Activated naive CD4-positive, alpha-beta T cell treated with anti-CD3 and anti-CD28 coated beads for 36 hours (primary cell): ENCODE results near the gene PIGV. TPM values are rescaled to one million over a fixed set of nuclear protein-coding genes. Genes with fewer than 3 reads are reported as not detected.

ENCODE experiments used
- CTCF ChIA-PET: fragments of 350-600 bp; sonication (Branson Sonifier 250); formaldehyde crosslinking; loops from one replicate; lab custom pipeline; 2021; ENCODE audit warnings: antibody characterized with exemption; lab: Charles Lee
- DNase-seq: peaks from one replicate; pipeline ENCODE4 v3.0.0-alpha.2; 2020
- H3K27ac Mint-ChIP-seq: one replicate; pipeline ENCODE4 v1.8.0; 2021; ENCODE audit warnings: mild to moderate bottlenecking, mixed read lengths
- H3K27me3 Mint-ChIP-seq: one replicate; pipeline ENCODE4 v1.8.0; 2021; ENCODE audit warnings: low read depth, mixed read lengths
- H3K36me3 Mint-ChIP-seq: one replicate; pipeline ENCODE4 v1.8.0; 2021; ENCODE audit warnings: low read depth, mixed read lengths
- H3K4me1 Mint-ChIP-seq: one replicate; pipeline ENCODE4 v1.8.0; 2021; ENCODE audit warnings: low read depth, mixed read lengths
- H3K4me3 Mint-ChIP-seq: one replicate; pipeline ENCODE4 v1.8.0; 2021; ENCODE audit warnings: mild to moderate bottlenecking, moderate library complexity, mixed read lengths
- H3K9me3 Mint-ChIP-seq: one replicate; pipeline ENCODE4 v1.8.0; 2021; ENCODE audit warnings: mixed read lengths
- intact Hi-C: fragments of 100-400 bp; cut with micrococcal nuclease; formaldehyde crosslinking; loops from one replicate; pipeline ENCODE4 v1.15.1; 2023
- total RNA-seq, 2 experiments: library from RNA; stranded (reverse); gene quantifications; one replicate each; pipeline ENCODE4 v1.2.3, GENCODE V29; 2021

PIGV gene
- total RNA-seq = 10 to 100 TPM; 10.6 to 11.2 TPM

GRCh38 chr1:26787706-26788514 lies at the start of gene PIGV:
PIGV (plus strand) TSS chr1:26787950; CDS start chr1:26790816, 2,866 bp downstream.
- Mint-ChIP-seq H3K27ac (peak within 1 kb of the TSS; percentile 97), H3K4me3 (peak within 1 kb of the TSS; percentile 83), H3K36me3 (peaks cover 12% of the 10 kb centered on the region), H3K9me3 (no peaks in the 10 kb centered on the region), H3K4me1 (peaks cover 58% of the 10 kb centered on the region), H3K27me3 (no peaks in the 10 kb centered on the region)
- CTCF ChIA-PET = interaction anchor here (0.6 to 5.6 kb wide), 24 partner anchors 9 to 288 kb away, joined by 3 to 178 read pairs (median 7); partner anchors contain the start of gene ARID1A
- intact Hi-C loops = loop anchor here (1.0 to 5.0 kb wide), 5 partner anchors 17 to 471 kb away; partner anchors contain the start of genes CD52 and HMGN2
- peak; percentile 87 for DNase-seq

- H3K4me3 Mint-ChIP-seq = peak overlapping the region; percentile 8
- H3K4me1 Mint-ChIP-seq = peaks cover 70% of the 10 kb centered on the region
- H3K27me3 Mint-ChIP-seq = no peaks in the 10 kb centered on the region
- no peaks in the 10 kb centered on the region for H3K9me3 Mint-ChIP-seq
- CTCF ChIA-PET = interaction anchor here (0.5 to 6.9 kb wide), 5 partner anchors 8 to 198 kb away, joined by 3 to 33 read pairs (median 3); partner anchors contain the start of gene PIGV
- H3K27ac Mint-ChIP-seq = peak overlapping the region; percentile 65
- DNase-seq = peak; percentile 49
- intact Hi-C loops = loop anchor here (1.0 kb wide), 1 partner anchor 18 kb away; no protein-coding TSS in a partner anchor
- H3K36me3 Mint-ChIP-seq = peaks cover 36% of the 10 kb centered on the region
These were observed 48.3 kb upstream of the PIGV start for GRCh38 chr1:26739329-26739914.

- no peak overlapping the region for H3K4me3 Mint-ChIP-seq
- no peaks in the 10 kb centered on the region for H3K9me3 Mint-ChIP-seq
- CTCF ChIA-PET = interaction anchor here (0.7 to 6.9 kb wide), 2 partner anchors 36 to 49 kb away, joined by 3 to 33 read pairs; partner anchors contain the start of gene PIGV
- peak overlapping the region; percentile 65 for H3K27ac Mint-ChIP-seq
- DNase-seq = no peak
- H3K27me3 Mint-ChIP-seq = no peaks in the 10 kb centered on the region
- peaks cover 34% of the 10 kb centered on the region for H3K36me3 Mint-ChIP-seq
- intact Hi-C loops = loop anchor here (5.0 kb wide), 1 partner anchor 158 kb away; no protein-coding TSS in a partner anchor
- H3K4me1 Mint-ChIP-seq = peaks cover 73% of the 10 kb centered on the region
These were observed 47.6 kb upstream of the PIGV start for GRCh38 chr1:26740023-26740634.

- Mint-ChIP-seq H3K27me3 (no peaks in the 10 kb centered on the region), H3K27ac (peak overlapping the region; percentile 94), H3K4me1 (peaks cover 73% of the 10 kb centered on the region), H3K36me3 (peaks cover 38% of the 10 kb centered on the region), H3K9me3 (no peaks in the 10 kb centered on the region), H3K4me3 (no peak overlapping the region)
- CTCF ChIA-PET = interaction anchor here (1.5 to 6.9 kb wide), 2 partner anchors 43 to 48 kb away, joined by 6 to 33 read pairs; partner anchors contain the start of gene PIGV
- intact Hi-C loops = loop anchor here (5.0 kb wide), 1 partner anchor 159 kb away; no protein-coding TSS in a partner anchor
- DNase-seq = no peak
These were observed 46.8 kb upstream of the PIGV start for GRCh38 chr1:26740952-26741351.

GRCh38 chr1:26743426-26744059 lies 44.2 kb upstream of the PIGV start:
- Mint-ChIP-seq H3K4me1 (peaks cover 92% of the 10 kb centered on the region), H3K9me3 (no peaks in the 10 kb centered on the region), H3K27me3 (no peaks in the 10 kb centered on the region), H3K36me3 (peaks cover 51% of the 10 kb centered on the region), H3K4me3 (peak overlapping the region; percentile 58), H3K27ac (peak overlapping the region; percentile 94)
- intact Hi-C loops = loop anchor here (1.0 to 5.0 kb wide), 5 partner anchors 20 to 455 kb away; no protein-coding TSS in a partner anchor
- DNase-seq = no peak
- CTCF ChIA-PET = interaction anchor here (0.6 to 6.9 kb wide), 9 partner anchors 10 to 143 kb away, joined by 3 to 33 read pairs (median 5); partner anchors contain the start of gene PIGV

- Mint-ChIP-seq H3K27me3 (no peaks in the 10 kb centered on the region), H3K9me3 (no peaks in the 10 kb centered on the region), H3K4me1 (peaks cover 88% of the 10 kb centered on the region), H3K36me3 (peaks cover 56% of the 10 kb centered on the region), H3K27ac (peak overlapping the region; percentile 94), H3K4me3 (peak overlapping the region; percentile 58)
- intact Hi-C loops = loop anchor here (1.0 to 5.0 kb wide), 5 partner anchors 21 to 456 kb away; no protein-coding TSS in a partner anchor
- CTCF ChIA-PET = interaction anchor here (0.6 to 6.9 kb wide), 12 partner anchors 12 to 302 kb away, joined by 3 to 33 read pairs (median 4); partner anchors contain the start of gene PIGV
- peak; percentile 92 for DNase-seq
These were observed 43.4 kb upstream of the PIGV start for GRCh38 chr1:26744075-26744959.

GRCh38 chr1:26745191-26745590 lies 42.6 kb upstream of the PIGV start:
- H3K27ac Mint-ChIP-seq = peak overlapping the region; percentile 94
- H3K27me3 Mint-ChIP-seq = no peaks in the 10 kb centered on the region
- CTCF ChIA-PET = interaction anchor here (1.0 to 6.9 kb wide), 8 partner anchors 11 to 88 kb away, joined by 3 to 33 read pairs (median 5); partner anchors contain the start of gene PIGV
- H3K4me3 Mint-ChIP-seq = no peak overlapping the region
- H3K36me3 Mint-ChIP-seq = peaks cover 62% of the 10 kb centered on the region
- peaks cover 88% of the 10 kb centered on the region for H3K4me1 Mint-ChIP-seq
- intact Hi-C loops = no loop called here
- H3K9me3 Mint-ChIP-seq = no peaks in the 10 kb centered on the region
- DNase-seq = no peak

GRCh38 chr1:26747048-26747447 lies 40.7 kb upstream of the PIGV start:
- intact Hi-C loops = no loop called here
- Mint-ChIP-seq H3K4me3 (no peak overlapping the region), H3K4me1 (peaks cover 90% of the 10 kb centered on the region), H3K9me3 (no peaks in the 10 kb centered on the region), H3K27ac (no peak overlapping the region), H3K27me3 (no peaks in the 10 kb centered on the region), H3K36me3 (peaks cover 55% of the 10 kb centered on the region)
- CTCF ChIA-PET = interaction anchor here (0.9 to 1.7 kb wide), 4 partner anchors 8 to 145 kb away, joined by 3 to 6 read pairs (median 5); no protein-coding TSS in a partner anchor
- no peak for DNase-seq

- Mint-ChIP-seq H3K9me3 (no peaks in the 10 kb centered on the region), H3K36me3 (peaks cover 57% of the 10 kb centered on the region), H3K27me3 (no peaks in the 10 kb centered on the region), H3K4me1 (peaks cover 90% of the 10 kb centered on the region), H3K27ac (peak overlapping the region; percentile 68), H3K4me3 (no peak overlapping the region)
- intact Hi-C loops = no loop called here
- CTCF ChIA-PET = interaction anchor here (1.7 kb wide), 1 partner anchor 145 kb away, joined by 6 read pairs; no protein-coding TSS in a partner anchor
- DNase-seq = no peak
These were observed 39.4 kb upstream of the PIGV start for GRCh38 chr1:26748351-26748750.

GRCh38 chr1:26749458-26749857 lies 38.3 kb upstream of the PIGV start:
- no peak for DNase-seq
- Mint-ChIP-seq H3K9me3 (no peaks in the 10 kb centered on the region), H3K36me3 (peaks cover 62% of the 10 kb centered on the region), H3K4me3 (no peak overlapping the region), H3K27me3 (no peaks in the 10 kb centered on the region), H3K4me1 (peaks cover 88% of the 10 kb centered on the region), H3K27ac (peak overlapping the region; percentile 26)
- intact Hi-C loops = no loop called here
- CTCF ChIA-PET = no interaction called here
